ENCODE measurements around the gene ACO2. TPM values are rescaled to one million over a fixed set of nuclear protein-coding genes. Genes with fewer than 3 reads are reported as not detected.

Gene ACO2
- total RNA-seq, 2 experiments from 2014 or later, result 61.5 to 107 TPM

GRCh38 chr22:41526830-41527799 lies 58.2 kb downstream of the ACO2 start:
- intact Hi-C loops (cut with micrococcal nuclease; ENCODE audit: unreplicated experiment), result loop anchor here (1.0 kb wide), 1 partner anchor 124 kb away; no protein-coding TSS in a partner anchor

DNA sequence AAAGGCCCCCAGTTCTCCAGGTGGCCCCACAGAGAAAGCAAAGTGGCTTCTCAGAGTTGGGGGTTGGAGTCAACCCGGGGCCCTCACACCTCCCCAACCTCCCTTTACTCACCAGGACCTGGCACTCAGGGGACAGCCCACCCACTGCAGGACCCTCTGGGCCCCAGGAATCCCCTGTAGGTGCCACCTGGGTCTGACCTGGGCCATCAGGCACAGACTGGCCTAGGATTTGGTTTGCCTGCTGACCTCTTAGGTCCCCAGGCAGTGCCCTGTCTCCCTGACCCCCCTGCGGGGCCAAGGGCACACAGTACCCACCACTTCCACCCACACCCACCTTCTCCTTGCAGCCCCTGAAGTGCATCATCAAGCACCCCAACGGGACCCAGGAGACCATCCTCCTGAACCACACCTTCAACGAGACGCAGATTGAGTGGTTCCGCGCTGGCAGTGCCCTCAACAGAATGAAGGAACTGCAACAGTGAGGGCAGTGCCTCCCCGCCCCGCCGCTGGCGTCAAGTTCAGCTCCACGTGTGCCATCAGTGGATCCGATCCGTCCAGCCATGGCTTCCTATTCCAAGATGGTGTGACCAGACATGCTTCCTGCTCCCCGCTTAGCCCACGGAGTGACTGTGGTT lies 59.3 kb downstream of the ACO2 start:
- Histone ChIP-seq H3K9me3 (ENCODE audit: low read length) (no peaks in the 10 kb centered on the region), H3K4me2 (ENCODE audit: low read length) (no peak overlapping the region), H3K27ac (ENCODE audit: low read depth, low read length, poor library complexity, severe bottlenecking) (no peak overlapping the region), H4K20me1 (ENCODE audit: insufficient read depth, low read length) (no peaks in the 10 kb centered on the region), H2AFZ (ENCODE audit: low read length) (no peak overlapping the region), H3K4me1 (ENCODE audit: insufficient read depth, low read length, poor library complexity, severe bottlenecking) (no peaks in the 10 kb centered on the region), H3K4me3 (ENCODE audit: low read depth, low read length, poor library complexity, severe bottlenecking) (no peak overlapping the region), H3K36me3 (ENCODE audit: insufficient read depth, low read length) (peaks cover 98% of the 10 kb centered on the region), H3K9me2 (ENCODE audit: insufficient read depth, low read length) (no peaks in the 10 kb centered on the region), H3K79me2 (ENCODE audit: insufficient read depth, low read depth, low read length) (no peaks in the 10 kb centered on the region)
- no peak for TF ChIP-seq EZH2phosphoT487 (IDR thresholded peaks at IDR 0.05; ENCODE audit: borderline replicate concordance, low read depth, low read length)
- no peak for TF ChIP-seq CTCF (conservative IDR thresholded peaks at IDR 0.05; ENCODE audit: low read length)
- ChIA-PET CTCF (ENCODE audit: unreplicated experiment) (interaction anchor here (1.2 to 2.1 kb wide), 2 partner anchors 28 to 124 kb away, joined by 4 to 7 read pairs; no protein-coding TSS in a partner anchor), POLR2A (interaction anchor here (0.6 kb wide), 1 partner anchor 208 kb away, joined by 3 read pairs; no protein-coding TSS in a partner anchor)
- intact Hi-C loops (cut with micrococcal nuclease; ENCODE audit: unreplicated experiment), result no loop called here
- DNase-seq (ENCODE audit: low spot score), result no peak
- no TSS peak for BruUV-seq (replicated peaks)

More at GRCh38 chr22:41526830-41527799, 58.2 kb downstream of the ACO2 start:
- H4K20me1 ChIP-seq (ENCODE audit: insufficient read depth, low read length), result no peaks in the 10 kb centered on the region
- no peaks in the 10 kb centered on the region for H3K79me2 ChIP-seq (ENCODE audit: insufficient read depth, low read depth, low read length)
- no peak overlapping the region for H3K4me3 ChIP-seq (ENCODE audit: low read depth, low read length, poor library complexity, severe bottlenecking)
- H3K4me2 ChIP-seq (ENCODE audit: low read length), result no peak overlapping the region
- no peaks in the 10 kb centered on the region for H3K9me2 ChIP-seq (ENCODE audit: insufficient read depth, low read length)
- no peak overlapping the region for H3K27ac ChIP-seq (ENCODE audit: low read depth, low read length, poor library complexity, severe bottlenecking)
- no TSS peak for BruUV-seq (replicated peaks)
- H3K4me1 ChIP-seq (ENCODE audit: insufficient read depth, low read length, poor library complexity, severe bottlenecking), result no peaks in the 10 kb centered on the region
- peak; percentile 60 for DNase-seq (ENCODE audit: low spot score)
- CTCF ChIA-PET (ENCODE audit: unreplicated experiment), result interaction anchor here (0.8 to 2.1 kb wide), 2 partner anchors 123 to 145 kb away, joined by 4 to 7 read pairs; partner anchors contain the start of gene TEF
- H2AFZ ChIP-seq (ENCODE audit: low read length), result no peak overlapping the region
- TF ChIP-seq EZH2phosphoT487 (IDR thresholded peaks at IDR 0.05; ENCODE audit: borderline replicate concordance, low read depth, low read length) (no peak), CTCF (conservative IDR thresholded peaks at IDR 0.05; ENCODE audit: low read length) (peak; percentile 98)
- POLR2A ChIA-PET, result interaction anchor here (0.6 kb wide), 1 partner anchor 207 kb away, joined by 3 read pairs; no protein-coding TSS in a partner anchor
- no peaks in the 10 kb centered on the region for H3K9me3 ChIP-seq (ENCODE audit: low read length)
- H3K36me3 ChIP-seq (ENCODE audit: insufficient read depth, low read length), result peaks cover 98% of the 10 kb centered on the region

All from OCI-LY7 (cell line).